ENCODE data around the gene GLP1R. TPM values are rescaled to one million over a fixed set of nuclear protein-coding genes. Genes with fewer than 3 reads are reported as not detected.

GLP1R gene
- total RNA-seq, 1 experiment from 2014 or later = not detected

- Histone ChIP-seq H3K9me2 (ENCODE audit: insufficient read depth) (no peaks in the 10 kb centered on the region), H3K79me2 (ENCODE audit: insufficient read depth, low read length) (no peaks in the 10 kb centered on the region), H3K4me3 (replicated peaks in 1 of 2; ENCODE audit: low read depth in 1 of 2, low read length in 2 of 2) (no peak overlapping the region), H3K4me1 (ENCODE audit: control insufficient read depth in 1 of 2, insufficient read depth in 2 of 2, low read length in 2 of 2) (no peaks in the 10 kb centered on the region), H3K27ac (ENCODE audit: low read depth, low read length) (no peak overlapping the region), H3K4me2 (ENCODE audit: low read length) (no peak overlapping the region), H3K27me3 (ENCODE audit: insufficient read depth, low read length) (peaks cover 5% of the 10 kb centered on the region; the same call in 1 of the 2 replicates), H3K9ac (ENCODE audit: low read length) (no peak overlapping the region), H3K9me3 (ENCODE audit: control insufficient read depth in 1 of 2, insufficient read depth in 1 of 2, low read depth in 1 of 2, low read length in 2 of 2) (no peaks in the 10 kb centered on the region; a peak in 1 of 4 replicates), H2AFZ (ENCODE audit: low read depth, low read length, poor library complexity, severe bottlenecking) (no peak overlapping the region), H4K20me1 (ENCODE audit: insufficient read depth) (no peaks in the 10 kb centered on the region), H3K36me3 (ENCODE audit: control insufficient read depth in 1 of 2, insufficient read depth in 2 of 2, low read length in 2 of 2) (no peaks in the 10 kb centered on the region)
- CTCF ChIA-PET = no interaction called here
- no peak for TF ChIP-seq FOSL1 (IDR thresholded peaks at IDR 0.05; ENCODE audit: low read depth)
- TF ChIP-seq YY1 (IDR thresholded peaks at IDR 0.05; ENCODE audit: extremely low read depth, insufficient replicate concordance, low read depth, low read length) = no peak
- no peak for TF ChIP-seq ATF3 (IDR thresholded peaks at IDR 0.05)
- no peak for TF ChIP-seq ZFX (IDR thresholded peaks at IDR 0.05)
- no peak for TF ChIP-seq TCF7L2 (IDR thresholded peaks at IDR 0.05; ENCODE audit: borderline replicate concordance, extremely low read depth, insufficient read depth, insufficient read length)
- POLR2A ChIA-PET = no interaction called here
- no TSS peak for BruUV-seq (replicated peaks)
- DNase-seq (ENCODE audit: low read depth, low spot score) (no peak), ATAC-seq (no peak)
- intact Hi-C loops (cut with micrococcal nuclease) = no loop called here
- RAD21 ChIA-PET (ENCODE audit: low non-redundant PET in 1 of 2, low total read pairs in 2 of 2, uncharacterized antibody in 2 of 2, unreplicated experiment in 2 of 2) = no interaction called here
These were observed 17.0 kb downstream of the GLP1R start for GRCh38 chr6:39065561-39065960.

GRCh38 chr6:39068391-39068790, 19.8 kb downstream of the GLP1R start:
- Histone ChIP-seq H3K4me1 (ENCODE audit: control insufficient read depth in 1 of 2, insufficient read depth in 2 of 2, low read length in 2 of 2) (no peaks in the 10 kb centered on the region), H2AFZ (ENCODE audit: low read depth, low read length, poor library complexity, severe bottlenecking) (no peak overlapping the region), H3K4me3 (replicated peaks in 1 of 2; ENCODE audit: low read depth in 1 of 2, low read length in 2 of 2) (no peak overlapping the region), H3K36me3 (ENCODE audit: control insufficient read depth in 1 of 2, insufficient read depth in 2 of 2, low read length in 2 of 2) (no peaks in the 10 kb centered on the region), H3K27me3 (ENCODE audit: insufficient read depth, low read length) (peaks cover 8% of the 10 kb centered on the region; the same call in 1 of the 2 replicates), H3K9me3 (ENCODE audit: control insufficient read depth in 1 of 2, insufficient read depth in 1 of 2, low read depth in 1 of 2, low read length in 2 of 2) (no peaks in the 10 kb centered on the region; a peak in 1 of 4 replicates), H3K27ac (ENCODE audit: low read depth, low read length) (no peak overlapping the region), H3K9me2 (ENCODE audit: insufficient read depth) (no peaks in the 10 kb centered on the region), H3K9ac (ENCODE audit: low read length) (no peak overlapping the region), H4K20me1 (ENCODE audit: insufficient read depth) (no peaks in the 10 kb centered on the region; the same call in 1 of the 2 replicates), H3K4me2 (ENCODE audit: low read length) (no peak overlapping the region), H3K79me2 (ENCODE audit: insufficient read depth, low read length) (no peaks in the 10 kb centered on the region)
- intact Hi-C loops (cut with micrococcal nuclease) = no loop called here
- ChIA-PET RAD21 (ENCODE audit: low non-redundant PET in 1 of 2, low total read pairs in 2 of 2, uncharacterized antibody in 2 of 2, unreplicated experiment in 2 of 2) (no interaction called here), CTCF (interaction anchor here (0.6 kb wide), 1 partner anchor 238 kb away, joined by 3 read pairs; no protein-coding TSS in a partner anchor), POLR2A (no interaction called here)
- no TSS peak for BruUV-seq (replicated peaks)
- DNase-seq (ENCODE audit: low read depth, low spot score) = no peak
- no peak for ATAC-seq
- TF ChIP-seq CBX3 (IDR thresholded peaks at IDR 0.05; ENCODE audit: low read depth) (no peak), JUND (IDR thresholded peaks at IDR 0.05) (no peak), CEBPB (IDR thresholded peaks at IDR 0.05; ENCODE audit: low read depth) (no peak), SP1 (IDR thresholded peaks at IDR 0.05; ENCODE audit: low read depth) (no peak), SIN3A (IDR thresholded peaks at IDR 0.05; ENCODE audit: low read depth) (no peak), ZFX (IDR thresholded peaks at IDR 0.05) (no peak), ZNF274 (IDR thresholded peaks at IDR 0.05; ENCODE audit: low read depth, low read length) (no peak), ZBTB33 (IDR thresholded peaks at IDR 0.05; ENCODE audit: extremely low read depth, insufficient replicate concordance, low read length) (no peak), SRF (IDR thresholded peaks at IDR 0.05; ENCODE audit: low read depth) (no peak), RAD21 (IDR thresholded peaks at IDR 0.05; ENCODE audit: low read depth) (no peak), EGR1 (IDR thresholded peaks at IDR 0.05; ENCODE audit: low read depth) (no peak), EZH2phosphoT487 (IDR thresholded peaks at IDR 0.05; ENCODE audit: borderline replicate concordance) (no peak), EZH2 (IDR thresholded peaks at IDR 0.05) (no peak), TCF7L2 (IDR thresholded peaks at IDR 0.05; ENCODE audit: borderline replicate concordance, extremely low read depth, insufficient read depth, insufficient read length) (no peak)
